CD8-positive, alpha-beta memory T cell (primary cell): ENCODE data around the gene ASPHD1. TPM values are rescaled to one million over a fixed set of nuclear protein-coding genes. Genes with fewer than 3 reads are reported as not detected.

Experiments used
- polyA plus RNA-seq: library from polyadenylated mRNA; unstranded; fragments of 300-500 nt; fragmentation: Illumina TruSeq; gene quantifications from one replicate; pipeline ENCODE4 v1.2.3, GENCODE V29; 2021
- total RNA-seq, 2 experiments: library from RNA; stranded (reverse); gene quantifications; one replicate each; pipeline ENCODE4 v1.2.3, GENCODE V29; 2021

The ASPHD1 gene
- total and polyA plus RNA-seq, 3 experiments from 2014 or later, result 1.2 to 1.7 TPM; not detected in 1

Other genes with a start within 250 kb of the ASPHD1 start
- gene SPN, start 237.2 kb upstream of the ASPHD1 start, total RNA-seq, result 100 to 1,000 TPM; 136 to 144 TPM
- gene SPN, start 237.2 kb upstream of the ASPHD1 start, polyA plus RNA-seq, result 255 TPM
- 1 to 10 TPM; 3.0 to 3.5 TPM for gene QPRT, start 221.3 kb upstream of the ASPHD1 start, total RNA-seq
- 0.74 TPM for gene QPRT, start 221.3 kb upstream of the ASPHD1 start, polyA plus RNA-seq
- gene C16orf54, start 154.5 kb upstream of the ASPHD1 start, total RNA-seq, result 10 to 100 TPM; 32.3 to 33.3 TPM
- 45.0 TPM for gene C16orf54, start 154.5 kb upstream of the ASPHD1 start, polyA plus RNA-seq
- gene ZG16, start 122.2 kb upstream of the ASPHD1 start, total RNA-seq, result not detected
- gene ZG16, start 122.2 kb upstream of the ASPHD1 start, polyA plus RNA-seq, result not detected
- gene KIF22, start 109.7 kb upstream of the ASPHD1 start, total RNA-seq, result 100 to 1,000 TPM; 118 to 131 TPM
- gene KIF22, start 109.7 kb upstream of the ASPHD1 start, polyA plus RNA-seq, result 61.2 TPM
- 100 to 1,000 TPM; 455 to 478 TPM for gene MAZ, start 94.0 kb upstream of the ASPHD1 start, total RNA-seq
- 85.7 TPM for gene MAZ, start 94.0 kb upstream of the ASPHD1 start, polyA plus RNA-seq
- 1 to 10 TPM; 1.2 to 1.3 TPM for gene PRRT2, start 88.3 kb upstream of the ASPHD1 start, total RNA-seq
- gene PRRT2, start 88.3 kb upstream of the ASPHD1 start, polyA plus RNA-seq, result 0.18 TPM
- gene PAGR1, start 84.3 kb upstream of the ASPHD1 start, total RNA-seq, result 10 to 100 TPM; 41.9 to 44.3 TPM
- gene PAGR1, start 84.3 kb upstream of the ASPHD1 start, polyA plus RNA-seq, result 53.1 TPM
- 10 to 100 TPM; 54.5 to 55.4 TPM for gene MVP, start 80.0 kb upstream of the ASPHD1 start, total RNA-seq
- gene MVP, start 80.0 kb upstream of the ASPHD1 start, polyA plus RNA-seq, result 155 TPM
- gene CDIPT, start 37.3 kb upstream of the ASPHD1 start, total RNA-seq, result 10 to 100 TPM; 63.9 to 68.4 TPM
- gene CDIPT, start 37.3 kb upstream of the ASPHD1 start, polyA plus RNA-seq, result 109 TPM
- under 1 TPM; 0.07 to 0.15 TPM for gene SEZ6L2, start 938 bp upstream of the ASPHD1 start, total RNA-seq
- gene SEZ6L2, start 938 bp upstream of the ASPHD1 start, polyA plus RNA-seq, result not detected
- 10 to 100 TPM; 35.7 to 37.1 TPM for gene KCTD13, start 25.7 kb downstream of the ASPHD1 start, total RNA-seq
- 15.9 TPM for gene KCTD13, start 25.7 kb downstream of the ASPHD1 start, polyA plus RNA-seq
- 10 to 100 TPM; 36.8 to 43.4 TPM for gene TMEM219, start 61.6 kb downstream of the ASPHD1 start, total RNA-seq
- gene TMEM219, start 61.6 kb downstream of the ASPHD1 start, polyA plus RNA-seq, result 168 TPM
- 10 to 100 TPM; 41.8 to 44.3 TPM for gene TAOK2, start 73.4 kb downstream of the ASPHD1 start, total RNA-seq
- gene TAOK2, start 73.4 kb downstream of the ASPHD1 start, polyA plus RNA-seq, result 7.1 TPM
- 10 to 100 TPM; 45.6 to 48.0 TPM for gene HIRIP3, start 95.1 kb downstream of the ASPHD1 start, total RNA-seq
- 22.0 TPM for gene HIRIP3, start 95.1 kb downstream of the ASPHD1 start, polyA plus RNA-seq
- 100 to 1,000 TPM; 121 to 123 TPM for gene INO80E, start 95.8 kb downstream of the ASPHD1 start, total RNA-seq
- gene INO80E, start 95.8 kb downstream of the ASPHD1 start, polyA plus RNA-seq, result 6.5 TPM
- gene DOC2A, start 110.5 kb downstream of the ASPHD1 start, total RNA-seq, result under 1 TPM; 0.13 to 0.42 TPM
- gene DOC2A, start 110.5 kb downstream of the ASPHD1 start, polyA plus RNA-seq, result not detected
- gene C16orf92, start 122.7 kb downstream of the ASPHD1 start, total RNA-seq, result not detected
- not detected for gene C16orf92, start 122.7 kb downstream of the ASPHD1 start, polyA plus RNA-seq
- gene TLCD3B, start 130.8 kb downstream of the ASPHD1 start, total RNA-seq, result under 1 TPM; 0.55 to 0.84 TPM
- not detected for gene TLCD3B, start 130.8 kb downstream of the ASPHD1 start, polyA plus RNA-seq
- gene ALDOA, start 165.3 kb downstream of the ASPHD1 start, total RNA-seq, result 1,000 to 10,000 TPM; 1,907 to 1,909 TPM
- 1,157 TPM for gene ALDOA, start 165.3 kb downstream of the ASPHD1 start, polyA plus RNA-seq
- gene PPP4C, start 175.5 kb downstream of the ASPHD1 start, total RNA-seq, result 100 to 1,000 TPM; 137 to 149 TPM
- 201 TPM for gene PPP4C, start 175.5 kb downstream of the ASPHD1 start, polyA plus RNA-seq
- gene TBX6, start 191.4 kb downstream of the ASPHD1 start, total RNA-seq, result under 1 TPM; 0.71 to 0.83 TPM
- gene TBX6, start 191.4 kb downstream of the ASPHD1 start, polyA plus RNA-seq, result not detected
- 10 to 100 TPM; 32.6 to 36.1 TPM for gene YPEL3, start 195.7 kb downstream of the ASPHD1 start, total RNA-seq
- gene YPEL3, start 195.7 kb downstream of the ASPHD1 start, polyA plus RNA-seq, result 326 TPM
- 1 to 10 TPM; 4.7 to 5.3 TPM for gene GDPD3, start 213.0 kb downstream of the ASPHD1 start, total RNA-seq
- not detected for gene GDPD3, start 213.0 kb downstream of the ASPHD1 start, polyA plus RNA-seq
- gene MAPK3, start 222.7 kb downstream of the ASPHD1 start, total RNA-seq, result 10 to 100 TPM; 38.3 to 43.0 TPM
- gene MAPK3, start 222.7 kb downstream of the ASPHD1 start, polyA plus RNA-seq, result 7.0 TPM